ENCODE measurements around the gene SUMO3.

Gene SUMO3

DNA sequence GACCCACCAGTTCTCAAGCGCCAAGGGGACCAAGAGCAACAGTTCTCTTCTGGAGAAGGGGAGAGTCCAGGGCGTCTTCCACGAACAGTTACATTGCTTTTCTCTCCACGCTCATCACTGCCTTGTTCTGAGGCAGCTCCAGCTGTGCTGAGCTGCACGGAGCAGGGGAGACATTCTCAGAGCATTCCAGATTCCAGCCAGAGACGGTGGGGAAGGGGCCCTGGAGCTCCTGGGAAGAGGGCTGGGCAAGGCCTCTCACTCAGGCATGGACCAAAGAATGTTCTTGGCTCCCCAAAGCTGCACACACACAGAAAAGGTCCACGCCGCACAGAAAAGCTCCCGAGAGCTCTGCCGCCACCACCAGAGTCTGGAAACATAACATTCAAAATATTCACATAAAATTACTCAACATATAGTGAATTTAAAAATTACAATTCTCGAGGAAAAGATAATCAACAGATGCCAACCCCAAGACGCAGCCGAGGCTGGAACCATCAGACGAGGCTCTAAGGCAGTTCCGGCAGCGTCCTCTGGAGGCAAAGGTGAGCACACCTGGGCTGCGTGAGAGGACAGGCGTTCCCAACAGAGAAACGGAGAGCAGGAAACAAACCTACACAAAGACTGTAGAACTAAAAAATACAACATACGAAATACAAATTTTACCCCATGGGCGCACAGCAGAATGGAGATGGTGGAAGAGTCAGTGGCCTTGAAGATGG lies 56.7 kb downstream of the SUMO3 start:
- Histone ChIP-seq H3K9me3 (ENCODE audit: control insufficient read depth in 1 of 2, low read length in 2 of 2) (no peaks in the 10 kb centered on the region), H3K27ac (ENCODE audit: low read depth, low read length) (no peak overlapping the region), H3K9ac (ENCODE audit: low read depth in 1 of 2, low read length in 2 of 2) (peak overlapping the region in 1 of 2 donors; percentile 54), H3K27me3 (ENCODE audit: control insufficient read depth in 1 of 2, insufficient read depth in 2 of 2, low read length in 2 of 2) (no peaks in the 10 kb centered on the region), H3K4me3 (ENCODE audit: low read depth in 1 of 2, low read length in 2 of 2) (peak overlapping the region; percentile 37 to 40), H3K4me1 (ENCODE audit: control insufficient read depth in 1 of 2, insufficient read depth in 2 of 2, low read length in 2 of 2) (peaks cover 0 to 12% of the 10 kb centered on the region in 2 donors), H3K36me3 (ENCODE audit: control insufficient read depth in 1 of 2, insufficient read depth in 2 of 2, low read length in 2 of 2) (no peaks in the 10 kb centered on the region)

DNA sequence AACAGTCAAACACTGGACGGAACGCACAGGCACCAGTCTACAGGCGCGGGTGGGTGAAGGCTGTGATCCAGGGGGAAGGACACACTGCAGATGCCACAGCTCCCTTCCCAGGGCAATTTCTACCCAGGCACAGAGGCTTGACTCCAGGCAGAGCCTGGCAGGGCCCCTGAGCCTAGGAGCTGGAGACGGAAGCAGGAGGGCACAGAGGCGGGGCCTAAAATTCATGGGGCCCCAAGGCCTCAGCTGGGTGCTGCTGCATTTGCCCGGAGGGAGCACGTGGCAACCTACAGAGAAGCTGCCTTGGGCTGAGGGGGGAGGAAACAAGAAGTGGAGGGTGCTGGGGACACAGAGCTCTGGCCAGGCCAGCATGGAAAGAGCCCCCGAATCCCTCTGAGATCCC lies 57.5 kb downstream of the SUMO3 start:
- Histone ChIP-seq H3K4me1 (ENCODE audit: control insufficient read depth in 1 of 2, insufficient read depth in 2 of 2, low read length in 2 of 2) (peaks cover 0 to 12% of the 10 kb centered on the region in 2 donors), H3K9ac (ENCODE audit: low read depth in 1 of 2, low read length in 2 of 2) (no peak overlapping the region), H3K9me3 (ENCODE audit: control insufficient read depth in 1 of 2, low read length in 2 of 2) (no peaks in the 10 kb centered on the region), H3K36me3 (ENCODE audit: control insufficient read depth in 1 of 2, insufficient read depth in 2 of 2, low read length in 2 of 2) (no peaks in the 10 kb centered on the region), H3K27ac (ENCODE audit: low read depth, low read length) (no peak overlapping the region), H3K4me3 (ENCODE audit: low read depth in 1 of 2, low read length in 2 of 2) (no peak overlapping the region), H3K27me3 (ENCODE audit: control insufficient read depth in 1 of 2, insufficient read depth in 2 of 2, low read length in 2 of 2) (no peaks in the 10 kb centered on the region)

DNA sequence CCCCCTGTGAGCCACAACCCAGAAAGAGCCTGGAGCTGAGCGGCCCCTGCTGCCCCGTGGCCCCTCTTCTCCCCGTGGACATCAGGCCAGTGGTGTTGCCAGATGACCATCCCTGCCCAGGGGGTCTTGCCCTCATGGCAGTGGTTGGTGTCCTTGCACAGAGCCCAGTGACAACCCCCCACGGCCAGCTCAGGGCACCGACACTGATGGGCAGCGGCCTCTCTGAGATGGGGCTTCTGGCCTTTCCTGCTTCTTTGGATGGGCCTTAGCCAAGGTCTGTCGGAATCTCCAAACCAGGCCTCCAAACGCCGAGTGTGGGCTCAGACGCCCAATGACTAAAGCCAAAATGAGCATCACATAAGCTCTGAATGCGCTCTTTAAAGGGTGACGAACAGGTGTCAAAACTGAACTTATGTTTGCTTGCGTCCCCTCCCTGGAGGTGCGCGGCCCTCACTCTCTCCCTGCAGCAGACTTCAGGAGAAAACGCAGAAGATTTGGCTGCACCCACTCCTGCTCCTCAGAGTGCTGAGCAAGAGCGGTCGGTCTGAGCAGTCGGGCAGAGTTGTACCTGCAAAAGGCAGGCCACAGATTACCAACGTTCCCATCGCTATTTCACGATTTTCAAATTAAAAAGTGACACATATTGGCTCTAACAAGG lies 58.1 kb downstream of the SUMO3 start:
- Histone ChIP-seq H3K27me3 (ENCODE audit: control insufficient read depth in 1 of 2, insufficient read depth in 2 of 2, low read length in 2 of 2) (no peaks in the 10 kb centered on the region), H3K9ac (ENCODE audit: low read depth in 1 of 2, low read length in 2 of 2) (no peak overlapping the region), H3K9me3 (ENCODE audit: control insufficient read depth in 1 of 2, low read length in 2 of 2) (no peaks in the 10 kb centered on the region), H3K36me3 (ENCODE audit: control insufficient read depth in 1 of 2, insufficient read depth in 2 of 2, low read length in 2 of 2) (no peaks in the 10 kb centered on the region), H3K4me1 (ENCODE audit: control insufficient read depth in 1 of 2, insufficient read depth in 2 of 2, low read length in 2 of 2) (peaks cover 0 to 8% of the 10 kb centered on the region in 2 donors), H3K4me3 (ENCODE audit: low read depth in 1 of 2, low read length in 2 of 2) (no peak overlapping the region), H3K27ac (ENCODE audit: low read depth, low read length) (no peak overlapping the region)

DNA sequence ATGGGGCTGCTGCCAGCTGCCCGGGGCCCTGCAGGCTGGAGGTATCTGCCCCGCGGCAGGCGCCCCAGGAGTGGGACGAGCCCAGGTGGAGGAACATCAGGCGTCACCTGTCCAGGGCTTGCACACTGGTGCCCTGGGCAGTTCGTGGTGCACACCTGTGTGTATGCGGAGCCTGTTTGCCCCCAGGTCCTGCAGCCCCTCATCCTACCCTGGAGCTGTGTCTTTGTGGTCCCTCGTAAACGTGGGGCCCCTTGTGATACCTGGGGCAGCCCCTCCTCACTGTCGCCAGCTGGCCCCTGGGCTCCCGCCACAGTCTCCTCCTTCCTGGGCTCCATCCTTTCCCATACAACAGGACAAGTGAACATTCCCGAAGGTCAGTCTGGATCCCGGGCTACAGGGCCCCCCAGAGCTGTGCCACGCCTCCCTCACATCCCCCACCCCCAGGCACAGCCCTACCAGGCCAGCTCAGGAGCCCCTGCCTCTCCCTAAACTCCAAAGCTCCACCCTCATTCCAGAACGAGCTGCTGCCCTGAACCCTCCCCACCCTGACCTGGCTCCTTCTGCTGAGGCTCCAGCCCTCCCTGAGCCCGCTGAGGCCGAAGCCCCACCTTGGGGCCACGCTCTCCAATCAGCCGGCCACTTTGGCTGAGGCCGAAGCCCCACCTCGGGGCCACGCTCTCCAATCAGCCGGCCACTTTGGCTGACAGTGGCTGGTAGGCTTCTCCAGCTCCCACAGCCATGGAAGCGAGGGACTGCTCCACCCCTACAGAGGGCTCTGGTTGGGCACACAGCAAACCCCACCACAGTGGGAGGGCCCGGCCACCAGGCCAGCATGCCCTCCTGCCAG lies 58.9 kb downstream of the SUMO3 start:
- Histone ChIP-seq H3K27me3 (ENCODE audit: control insufficient read depth in 1 of 2, insufficient read depth in 2 of 2, low read length in 2 of 2) (no peaks in the 10 kb centered on the region), H3K4me1 (ENCODE audit: control insufficient read depth in 1 of 2, insufficient read depth in 2 of 2, low read length in 2 of 2) (peaks cover 0 to 4% of the 10 kb centered on the region in 2 donors), H3K27ac (ENCODE audit: low read depth, low read length) (no peak overlapping the region), H3K9me3 (ENCODE audit: control insufficient read depth in 1 of 2, low read length in 2 of 2) (no peaks in the 10 kb centered on the region), H3K9ac (ENCODE audit: low read depth in 1 of 2, low read length in 2 of 2) (no peak overlapping the region), H3K4me3 (ENCODE audit: low read depth in 1 of 2, low read length in 2 of 2) (no peak overlapping the region), H3K36me3 (ENCODE audit: control insufficient read depth in 1 of 2, insufficient read depth in 2 of 2, low read length in 2 of 2) (no peaks in the 10 kb centered on the region)

DNA sequence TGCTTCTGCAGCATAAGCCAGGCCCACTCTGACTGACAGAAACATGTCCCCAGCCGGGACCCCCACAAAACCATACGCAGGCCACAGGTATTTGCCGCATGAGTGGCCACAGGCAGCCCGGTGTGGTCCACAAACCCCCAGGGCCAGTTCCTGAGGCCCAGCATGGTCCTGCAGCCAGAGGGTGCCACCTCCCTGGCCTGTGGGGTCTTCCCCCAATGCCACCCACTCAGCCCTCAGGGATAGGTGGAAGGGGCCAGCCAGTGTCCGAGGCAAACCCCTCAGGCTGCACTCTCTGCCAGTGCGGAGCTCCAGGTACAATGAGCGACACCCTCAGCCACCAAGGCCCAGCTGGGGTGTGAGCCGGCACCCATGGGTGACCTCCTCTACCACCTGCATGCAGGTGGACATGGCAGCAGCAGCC lies 59.7 kb downstream of the SUMO3 start:
- no peaks in the 10 kb centered on the region for H3K27me3 ChIP-seq (ENCODE audit: control insufficient read depth in 1 of 2, insufficient read depth in 2 of 2, low read length in 2 of 2)
- H3K9me3 ChIP-seq (ENCODE audit: control insufficient read depth in 1 of 2, low read length in 2 of 2) = no peaks in the 10 kb centered on the region
- no peak overlapping the region for H3K27ac ChIP-seq (ENCODE audit: low read depth, low read length)
- H3K4me1 ChIP-seq (ENCODE audit: control insufficient read depth in 1 of 2, insufficient read depth in 2 of 2, low read length in 2 of 2) = peaks cover 4 to 6% of the 10 kb centered on the region in 2 donors
- no peak overlapping the region for H3K9ac ChIP-seq (ENCODE audit: low read depth in 1 of 2, low read length in 2 of 2)
- no peaks in the 10 kb centered on the region for H3K36me3 ChIP-seq (ENCODE audit: control insufficient read depth in 1 of 2, insufficient read depth in 2 of 2, low read length in 2 of 2)
- no peak overlapping the region for H3K4me3 ChIP-seq (ENCODE audit: low read depth in 1 of 2, low read length in 2 of 2)

DNA sequence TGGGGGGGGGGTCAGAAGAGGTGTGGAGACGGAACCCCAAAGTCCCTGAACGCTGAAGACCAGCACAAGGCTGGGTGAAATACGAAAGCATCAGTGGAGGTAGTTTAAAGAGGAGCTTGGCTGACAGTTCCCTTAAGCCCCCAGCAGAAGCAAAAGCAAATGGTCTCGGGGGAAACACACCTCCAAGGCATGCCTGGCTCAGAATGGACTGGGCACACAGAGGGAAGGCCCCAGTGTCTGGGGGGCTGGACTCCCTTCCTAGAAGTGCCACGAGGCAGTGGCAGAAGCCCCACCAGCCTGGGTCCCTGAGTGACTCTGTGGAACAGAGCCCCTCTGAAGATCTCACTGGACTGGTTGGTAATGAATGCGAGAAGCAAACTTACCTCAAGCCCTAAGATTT lies 60.1 kb downstream of the SUMO3 start:
- no peaks in the 10 kb centered on the region for H3K9me3 ChIP-seq (ENCODE audit: control insufficient read depth in 1 of 2, low read length in 2 of 2)
- no peaks in the 10 kb centered on the region for H3K36me3 ChIP-seq (ENCODE audit: control insufficient read depth in 1 of 2, insufficient read depth in 2 of 2, low read length in 2 of 2)
- peaks cover 6 to 10% of the 10 kb centered on the region in 2 donors for H3K4me1 ChIP-seq (ENCODE audit: control insufficient read depth in 1 of 2, insufficient read depth in 2 of 2, low read length in 2 of 2)
- H3K4me3 ChIP-seq (ENCODE audit: low read depth in 1 of 2, low read length in 2 of 2) = no peak overlapping the region
- H3K27me3 ChIP-seq (ENCODE audit: control insufficient read depth in 1 of 2, insufficient read depth in 2 of 2, low read length in 2 of 2) = no peaks in the 10 kb centered on the region
- H3K27ac ChIP-seq (ENCODE audit: low read depth, low read length) = no peak overlapping the region
- no peak overlapping the region for H3K9ac ChIP-seq (ENCODE audit: low read depth in 1 of 2, low read length in 2 of 2)

DNA sequence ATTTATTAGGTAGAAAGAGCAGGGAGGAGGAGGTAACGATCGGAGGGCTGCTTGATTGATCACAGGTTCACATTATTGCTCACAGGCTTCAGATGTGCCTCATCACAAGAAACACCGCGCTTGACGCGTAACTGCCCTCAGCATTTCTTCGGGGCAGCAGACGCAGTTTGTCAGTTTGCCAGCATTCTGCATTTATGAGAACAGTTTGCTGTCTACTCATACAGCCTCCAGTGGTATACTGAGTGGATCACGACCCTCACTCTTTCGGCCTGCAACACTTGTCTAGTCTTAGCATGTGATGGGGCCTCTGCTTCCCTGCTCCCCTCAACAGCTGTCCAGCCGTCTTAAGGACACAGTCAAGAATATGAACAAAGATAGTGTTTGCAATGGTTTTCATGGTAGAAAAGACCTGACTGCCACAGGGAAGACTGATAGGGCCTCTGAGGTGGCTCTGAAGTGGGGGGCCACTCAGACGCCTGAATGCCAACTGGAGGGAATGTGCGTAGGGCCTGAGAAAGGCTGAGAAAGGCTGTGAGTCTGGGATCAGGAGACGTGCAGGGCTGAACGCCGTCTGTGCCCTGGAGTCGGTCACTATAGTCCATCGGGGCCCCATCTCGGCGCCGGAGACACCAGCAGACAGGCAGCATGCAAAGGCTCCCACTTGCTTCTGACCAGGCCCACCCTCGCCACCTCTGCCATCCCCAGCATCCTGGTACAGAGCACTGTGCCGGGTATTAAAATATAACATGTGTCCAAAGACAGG lies 61.3 kb downstream of the SUMO3 start:
- H3K4me3 ChIP-seq (ENCODE audit: low read depth in 1 of 2, low read length in 2 of 2) = no peak overlapping the region
- H3K4me1 ChIP-seq (ENCODE audit: control insufficient read depth in 1 of 2, insufficient read depth in 2 of 2, low read length in 2 of 2) = peaks cover 6 to 13% of the 10 kb centered on the region in 2 donors
- no peak overlapping the region for H3K9ac ChIP-seq (ENCODE audit: low read depth in 1 of 2, low read length in 2 of 2)
- no peaks in the 10 kb centered on the region for H3K27me3 ChIP-seq (ENCODE audit: control insufficient read depth in 1 of 2, insufficient read depth in 2 of 2, low read length in 2 of 2)
- no peaks in the 10 kb centered on the region for H3K9me3 ChIP-seq (ENCODE audit: control insufficient read depth in 1 of 2, low read length in 2 of 2)
- H3K27ac ChIP-seq (ENCODE audit: low read depth, low read length) = no peak overlapping the region
- H3K36me3 ChIP-seq (ENCODE audit: control insufficient read depth in 1 of 2, insufficient read depth in 2 of 2, low read length in 2 of 2) = no peaks in the 10 kb centered on the region

All from duodenal mucosa (tissue), 2 donors.